Astrocyte (in vitro differentiated cells and primary cell): ENCODE measurements around the gene P2RX5.

ENCODE experiments used
- CTCF ChIP-seq: IDR thresholded peaks from 2 replicates; pipeline ENCODE4 v1.5.1; 2011; ENCODE audit warnings: low read depth, mild to moderate bottlenecking, inconsistent platforms, low read length, moderate library complexity; ENCODE audit not compliant: insufficient read depth
- EZH2 ChIP-seq: IDR thresholded peaks from 2 replicates; pipeline ENCODE4 v1.6.1; 2012; ENCODE audit warnings: mild to moderate bottlenecking, low read length, inconsistent platforms; ENCODE audit not compliant: insufficient read depth

GRCh38 chr17:3635474-3636153 is 60.3 kb downstream of the P2RX5 start:
- no peak for TF ChIP-seq CTCF
- no peak for TF ChIP-seq EZH2
